SU-DHL-6 (cell line): ENCODE results near the gene TSPAN31.

Experiments
- H2AFZ ChIP-seq: fragments of 200-600 bp; sonication (generic); 2 replicates; pipeline ENCODE4 v1.6.1; 2014; ENCODE audit warnings: low read depth, mild to moderate bottlenecking, moderate library complexity, mixed read lengths, antibody characterized with exemption, low read length; ENCODE audit not compliant: severe bottlenecking
- H3F3A ChIP-seq: fragments of 200-600 bp; shearing (Covaris generic); 2 replicates; pipeline ENCODE4 v1.6.0; 2016; ENCODE audit warnings: antibody characterized with exemption, mild to moderate bottlenecking; ENCODE audit not compliant: insufficient read depth
- H3K27ac ChIP-seq: fragments of 200-600 bp; sonication (generic); 2 replicates; pipeline ENCODE4 v1.5.1; 2016; ENCODE audit warnings: low read depth, mild to moderate bottlenecking, low read length, moderate library complexity, mixed read lengths
- H3K27me3 ChIP-seq: fragments of 200-600 bp; sonication (generic), shearing (Covaris generic); 2 replicates; pipeline ENCODE4 v1.6.0; 2014; ENCODE audit warnings: mild to moderate bottlenecking, low read length
- H3K36me3 ChIP-seq: fragments of 200-600 bp; sonication (generic); 2 replicates; pipeline ENCODE4 v1.6.1; 2014; ENCODE audit warnings: mild to moderate bottlenecking, low read length, mixed read lengths
- H3K4me2 ChIP-seq: fragments of 300-600, 200-600 bp; shearing (Covaris generic), sonication (generic); 2 replicates; pipeline ENCODE4 v1.6.0; 2014; ENCODE audit warnings: low read length, low read depth, mild to moderate bottlenecking; ENCODE audit not compliant: poor library complexity, severe bottlenecking
- H3K4me3 ChIP-seq: fragments of 200-600 bp; sonication (generic); 2 replicates; pipeline ENCODE4 v1.5.1; 2014; ENCODE audit warnings: antibody characterized with exemption, low read length, mild to moderate bottlenecking, mixed read lengths; ENCODE audit not compliant: insufficient read depth, poor library complexity, severe bottlenecking
- H3K79me2 ChIP-seq: fragments of 200-600 bp; sonication (generic); 2 replicates; pipeline ENCODE4 v1.6.1; 2014; ENCODE audit warnings: mild to moderate bottlenecking, low read length, moderate library complexity; ENCODE audit not compliant: insufficient read depth
- H3K9ac ChIP-seq: fragments of 200-600 bp; sonication (generic); 2 replicates; pipeline ENCODE4 v1.7.0; 2014; ENCODE audit warnings: mild to moderate bottlenecking, low read length
- H3K9me2 ChIP-seq: fragments of 200-600 bp; sonication (generic); replicated peaks from 2 replicates; pipeline ENCODE4 v1.6.1; 2014; ENCODE audit warnings: low read length; ENCODE audit not compliant: insufficient read depth
- H3K9me3 ChIP-seq: fragments of 200-600 bp; sonication (generic); 2 replicates; pipeline ENCODE4 v1.6.1; 2014; ENCODE audit warnings: low read length, mixed read lengths; ENCODE audit not compliant: insufficient read depth
- H4K20me1 ChIP-seq: fragments of 200-600 bp; sonication (generic); 2 replicates; pipeline ENCODE4 v1.6.1; 2014; ENCODE audit warnings: low read depth, mild to moderate bottlenecking, antibody characterized with exemption, low read length, moderate library complexity, mixed read lengths
- CTCF ChIP-seq: fragments of 200-600 bp; sonication (generic); IDR thresholded peaks from one replicate; pipeline ENCODE4 v1.5.1; 2017; ENCODE audit warnings: antibody characterized with exemption, mild to moderate bottlenecking, low read length, moderate library complexity; ENCODE audit not compliant: insufficient read depth, poor library complexity, severe bottlenecking
- EZH2phosphoT487 ChIP-seq: fragments of 200-600 bp; sonication (generic), shearing (Covaris generic); conservative IDR thresholded peaks from 2 replicates; pipeline ENCODE4 v1.6.1; 2018; ENCODE audit warnings: mild to moderate bottlenecking, antibody characterized with exemption, low read length, moderate library complexity, mixed read lengths

TSPAN31 gene

GRCh38 chr12:57777367-57777766 lies 32.5 kb downstream of the TSPAN31 start:
- no peaks in the 10 kb centered on the region for H4K20me1 ChIP-seq
- H3K4me2 ChIP-seq: no peak overlapping the region
- no peaks in the 10 kb centered on the region for H3K27me3 ChIP-seq
- H3K79me2 ChIP-seq: no peaks in the 10 kb centered on the region
- no peak overlapping the region for H3K9ac ChIP-seq
- H3K4me3 ChIP-seq: no peak overlapping the region
- H3K9me2 ChIP-seq: no peaks in the 10 kb centered on the region
- H3F3A ChIP-seq: 0 out of 2 replicates have a peak, but pooled peaks cover 5% of the 10 kb centered on the region
- TF ChIP-seq EZH2phosphoT487 (no peak), CTCF (no peak)
- H3K27ac ChIP-seq: no peak overlapping the region
- no peak overlapping the region for H2AFZ ChIP-seq
- H3K9me3 ChIP-seq: no peaks in the 10 kb centered on the region
- no peaks in the 10 kb centered on the region for H3K36me3 ChIP-seq

- H4K20me1 ChIP-seq: no peaks in the 10 kb centered on the region
- H3K79me2 ChIP-seq: peaks cover 3% of the 10 kb centered on the region
- no peak for TF ChIP-seq EZH2phosphoT487
- no peak for TF ChIP-seq CTCF
- no peak overlapping the region for H3K4me3 ChIP-seq
- no peak overlapping the region for H2AFZ ChIP-seq
- H3K36me3 ChIP-seq: no peaks in the 10 kb centered on the region
- H3F3A ChIP-seq: 0 out of 2 replicates have a peak, but pooled peaks cover 5% of the 10 kb centered on the region
- H3K27me3 ChIP-seq: no peaks in the 10 kb centered on the region
- H3K27ac ChIP-seq: no peak overlapping the region
- H3K9me2 ChIP-seq: no peaks in the 10 kb centered on the region
- no peaks in the 10 kb centered on the region for H3K9me3 ChIP-seq
- no peak overlapping the region for H3K9ac ChIP-seq
- H3K4me2 ChIP-seq: no peak overlapping the region
Observed at GRCh38 chr12:57777911-57778310, 33.1 kb downstream of the TSPAN31 start.

GRCh38 chr12:57779736-57780135 lies 34.9 kb downstream of the TSPAN31 start:
- Histone ChIP-seq H3K4me3 (no peak overlapping the region), H3K27me3 (no peaks in the 10 kb centered on the region), H3K9me2 (no peaks in the 10 kb centered on the region), H2AFZ (no peak overlapping the region), H3K4me2 (no peak overlapping the region), H3F3A (no peaks in the 10 kb centered on the region), H3K27ac (no peak overlapping the region), H3K9me3 (no peaks in the 10 kb centered on the region), H3K36me3 (no peaks in the 10 kb centered on the region), H3K9ac (no peak overlapping the region), H4K20me1 (no peaks in the 10 kb centered on the region), H3K79me2 (peaks cover 16% of the 10 kb centered on the region)
- TF ChIP-seq EZH2phosphoT487 (no peak), CTCF (no peak)
